Testis (tissue), 2 donors: ENCODE results near the gene DMRTA2.

ENCODE experiments used
- POLR2A ChIP-seq: fragments of 450-650 bp; IDR thresholded peaks from one replicate; pipeline ENCODE4 v1.6.1; 2017; ENCODE audit warnings: antibody characterized with exemption, mild to moderate bottlenecking, moderate library complexity
- TF ChIP-seq, protein P1 (sequence below), 3 experiments: fragments of 450-650 bp in 2 of 3; fragments of 200-600 bp in 1 of 3; sonication (generic) in 1 of 3; IDR thresholded peaks; one replicate each; pipeline ENCODE4 v1.5.1; 2016 to 2019; ENCODE audit warnings: antibody characterized with exemption in 3 of 3, mild to moderate bottlenecking in 2 of 3, moderate library complexity in 1 of 3

DNA sequence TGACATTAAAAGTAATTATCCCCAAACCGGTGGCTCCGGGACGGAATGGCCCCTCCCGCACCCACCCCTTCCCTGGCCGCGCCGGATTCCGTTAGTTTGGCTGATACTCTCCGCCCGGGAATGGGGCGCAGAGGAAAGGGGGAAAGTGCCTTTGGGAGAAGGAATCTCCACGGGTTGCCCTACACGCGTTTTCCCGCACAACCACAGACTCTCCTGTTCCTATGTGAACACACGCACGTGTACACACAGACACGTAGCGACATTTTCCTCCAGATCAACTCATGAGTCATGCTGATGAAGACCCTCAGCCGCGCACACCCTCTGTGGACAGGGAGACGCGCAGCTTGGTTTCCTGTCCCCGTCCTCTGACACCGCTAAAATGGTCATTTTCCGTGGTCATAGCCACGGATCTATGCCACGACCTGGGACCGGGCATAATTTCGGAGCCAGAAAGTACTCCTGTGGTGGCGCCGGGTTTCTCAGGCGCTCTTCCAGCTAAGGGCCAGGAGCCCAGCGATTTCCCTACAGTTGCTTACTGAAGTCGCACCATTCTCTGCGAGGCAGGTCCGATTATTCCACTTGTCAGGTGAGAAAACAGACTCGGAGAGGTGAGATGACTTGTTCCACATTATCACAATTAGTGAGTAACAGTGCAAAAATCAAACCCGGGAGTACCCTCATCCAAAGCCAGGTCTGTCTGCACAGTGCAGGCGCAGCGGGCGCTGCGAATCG lies 4.0 kb upstream of the DMRTA2 start:
- TF ChIP-seq POLR2A = no peak
- TF ChIP-seq, protein P1, sequence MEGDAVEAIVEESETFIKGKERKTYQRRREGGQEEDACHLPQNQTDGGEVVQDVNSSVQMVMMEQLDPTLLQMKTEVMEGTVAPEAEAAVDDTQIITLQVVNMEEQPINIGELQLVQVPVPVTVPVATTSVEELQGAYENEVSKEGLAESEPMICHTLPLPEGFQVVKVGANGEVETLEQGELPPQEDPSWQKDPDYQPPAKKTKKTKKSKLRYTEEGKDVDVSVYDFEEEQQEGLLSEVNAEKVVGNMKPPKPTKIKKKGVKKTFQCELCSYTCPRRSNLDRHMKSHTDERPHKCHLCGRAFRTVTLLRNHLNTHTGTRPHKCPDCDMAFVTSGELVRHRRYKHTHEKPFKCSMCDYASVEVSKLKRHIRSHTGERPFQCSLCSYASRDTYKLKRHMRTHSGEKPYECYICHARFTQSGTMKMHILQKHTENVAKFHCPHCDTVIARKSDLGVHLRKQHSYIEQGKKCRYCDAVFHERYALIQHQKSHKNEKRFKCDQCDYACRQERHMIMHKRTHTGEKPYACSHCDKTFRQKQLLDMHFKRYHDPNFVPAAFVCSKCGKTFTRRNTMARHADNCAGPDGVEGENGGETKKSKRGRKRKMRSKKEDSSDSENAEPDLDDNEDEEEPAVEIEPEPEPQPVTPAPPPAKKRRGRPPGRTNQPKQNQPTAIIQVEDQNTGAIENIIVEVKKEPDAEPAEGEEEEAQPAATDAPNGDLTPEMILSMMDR (IDR thresholded peaks at IDR 0.05) = no peak
